Activated CD8-positive, alpha-beta memory T cell treated with anti-CD3 and anti-CD28 coated beads, Interleukin-2, amount 50 U/mL, for 24 hours (primary cell): ENCODE results near the gene HCCS.
"Not testable (repeated sequence)": the region's sequence is repeated elsewhere in the genome, so short reads cannot be mapped to it uniquely, and the experiment has no call there.

Experiments
- DNase-seq: peaks from one replicate; pipeline ENCODE4 v3.0.0-alpha.2; 2020; ENCODE audit errors: extremely low read depth

Gene HCCS

GRCh38 chrX:11123087-11123486, 12.0 kb downstream of the HCCS start:
- DNase-seq: not testable (repeated sequence)

GRCh38 chrX:11124112-11124511, 13.0 kb downstream of the HCCS start:
- no peak for DNase-seq

- DNase-seq: no peak
These were observed 13.9 kb downstream of the HCCS start for GRCh38 chrX:11125060-11125459.

- no peak for DNase-seq
These were observed 18.5 kb downstream of the HCCS start for GRCh38 chrX:11129534-11130105.

- no peak for DNase-seq
These were observed 19.0 kb downstream of the HCCS start for GRCh38 chrX:11130136-11130535.

- no peak for DNase-seq
These were observed 20.0 kb downstream of the HCCS start for GRCh38 chrX:11131146-11131545.

GRCh38 chrX:11135564-11136185, 24.5 kb downstream of the HCCS start:
- no peak for DNase-seq

GRCh38 chrX:11137543-11138139, 26.5 kb downstream of the HCCS start:
- DNase-seq: no peak

- no peak for DNase-seq
These were observed 27.6 kb downstream of the HCCS start for GRCh38 chrX:11138498-11139390.

GRCh38 chrX:11143931-11144678, 33.0 kb downstream of the HCCS start:
- DNase-seq: no peak

GRCh38 chrX:11146411-11146810, 35.3 kb downstream of the HCCS start:
- no peak for DNase-seq

GRCh38 chrX:11148401-11148800, 37.3 kb downstream of the HCCS start:
- DNase-seq: no peak

GRCh38 chrX:11151799-11152559, 40.8 kb downstream of the HCCS start:
- no peak for DNase-seq

- no peak for DNase-seq
These were observed 48.0 kb downstream of the HCCS start for GRCh38 chrX:11159149-11159548.

- DNase-seq: no peak
These were observed 53.3 kb downstream of the HCCS start for GRCh38 chrX:11164433-11164832.

- no peak for DNase-seq
These were observed 60.8 kb downstream of the HCCS start for GRCh38 chrX:11171956-11172355.

- no peak for DNase-seq
These were observed 61.3 kb downstream of the HCCS start for GRCh38 chrX:11172415-11172814.
